Measurements from ENCODE around the gene TBK1.
"Not testable (repeated sequence)": the region's sequence is repeated elsewhere in the genome, so short reads cannot be mapped to it uniquely, and the experiment has no call there.

TBK1 gene

GRCh38 chr12:64532734-64533351 is 80.9 kb downstream of the TBK1 start:
- no peak for DNase-seq (ENCODE audit: low read depth in 2 of 2)
- H3K4me3 ChIP-seq (replicated peaks in 1 of 2; ENCODE audit: low read depth in 2 of 2, low read length in 2 of 2), result no peak overlapping the region
- no peak for TF ChIP-seq CTCF (IDR thresholded peaks at IDR 0.05; ENCODE audit: low read depth, low read length)

- DNase-seq (ENCODE audit: low read depth in 2 of 2), result no peak
- no peak for TF ChIP-seq CTCF (IDR thresholded peaks at IDR 0.05; ENCODE audit: low read depth, low read length)
- H3K4me3 ChIP-seq (replicated peaks in 1 of 2; ENCODE audit: low read depth in 2 of 2, low read length in 2 of 2), result no peak overlapping the region
Measured at GRCh38 chr12:64534672-64535199, 82.8 kb downstream of the TBK1 start.

- H3K4me3 ChIP-seq (replicated peaks in 1 of 2; ENCODE audit: low read depth in 2 of 2, low read length in 2 of 2), result no peak overlapping the region
- no peak for DNase-seq (ENCODE audit: low read depth in 2 of 2)
- TF ChIP-seq CTCF (IDR thresholded peaks at IDR 0.05; ENCODE audit: low read depth, low read length), result no peak
Measured at GRCh38 chr12:64538121-64538520, 86.2 kb downstream of the TBK1 start.

GRCh38 chr12:64542409-64543047 is 90.6 kb downstream of the TBK1 start:
- H3K4me3 ChIP-seq (replicated peaks in 1 of 2; ENCODE audit: low read depth in 2 of 2, low read length in 2 of 2), result not testable (repeated sequence)
- DNase-seq (ENCODE audit: low read depth in 2 of 2), result peak; percentile 32 to 52

GRCh38 chr12:64544371-64545080 is 92.6 kb downstream of the TBK1 start:
- no peak overlapping the region for H3K4me3 ChIP-seq (replicated peaks in 1 of 2; ENCODE audit: low read depth in 2 of 2, low read length in 2 of 2)
- no peak for TF ChIP-seq CTCF (IDR thresholded peaks at IDR 0.05; ENCODE audit: low read depth, low read length)
- DNase-seq (ENCODE audit: low read depth in 2 of 2), result no peak

GRCh38 chr12:64545081-64545382 is 93.1 kb downstream of the TBK1 start:
- DNase-seq (ENCODE audit: low read depth in 2 of 2), result no peak
- H3K4me3 ChIP-seq (replicated peaks in 1 of 2; ENCODE audit: low read depth in 2 of 2, low read length in 2 of 2), result no peak overlapping the region
- TF ChIP-seq CTCF (IDR thresholded peaks at IDR 0.05; ENCODE audit: low read depth, low read length), result no peak

- no peak for DNase-seq (ENCODE audit: low read depth in 2 of 2)
- no peak for TF ChIP-seq CTCF (IDR thresholded peaks at IDR 0.05; ENCODE audit: low read depth, low read length)
- H3K4me3 ChIP-seq (replicated peaks in 1 of 2; ENCODE audit: low read depth in 2 of 2, low read length in 2 of 2), result no peak overlapping the region
Measured at GRCh38 chr12:64549108-64549507, 97.2 kb downstream of the TBK1 start.
